Trophoblast cell (in vitro differentiated cells and primary cell): ENCODE data around the gene SLC30A9.
A peak's percentile ranks its signal among the peaks of the same experiment; 100 is the strongest.

ENCODE experiments used
- DNase-seq, 2 donors: peaks; one replicate each; pipeline ENCODE4 v3.0.0-alpha.2; 2016
- H2AFZ ChIP-seq: 2 replicates; pipeline ENCODE4 v1.6.1; 2013; ENCODE audit warnings: low read length, moderate library complexity, mild to moderate bottlenecking; ENCODE audit not compliant: insufficient read depth, poor library complexity
- H2AK5ac ChIP-seq: 2 replicates; pipeline ENCODE4 v1.6.1; 2013; ENCODE audit warnings: mild to moderate bottlenecking, low read length
- H2BK120ac ChIP-seq: 2 replicates; pipeline ENCODE4 v1.6.1; 2013; ENCODE audit warnings: low read length, mild to moderate bottlenecking, moderate library complexity; ENCODE audit not compliant: insufficient read depth, poor library complexity
- H2BK12ac ChIP-seq: 2 replicates; pipeline ENCODE4 v1.6.1; 2013; ENCODE audit warnings: mild to moderate bottlenecking, low read length, moderate library complexity
- H2BK5ac ChIP-seq: 2 replicates; pipeline ENCODE4 v1.6.1; 2013; ENCODE audit warnings: low read length, low read depth, moderate library complexity, mild to moderate bottlenecking; ENCODE audit not compliant: poor library complexity
- H3K14ac ChIP-seq: 2 replicates; pipeline ENCODE4 v1.6.1; 2013; ENCODE audit warnings: mild to moderate bottlenecking, low read length
- H3K18ac ChIP-seq: 2 replicates; pipeline ENCODE4 v1.6.1; 2013; ENCODE audit warnings: mild to moderate bottlenecking, low read length
- H3K23ac ChIP-seq: 2 replicates; pipeline ENCODE4 v1.6.1; 2013; ENCODE audit warnings: low read length
- H3K27ac ChIP-seq: 2 replicates; pipeline ENCODE4 v1.5.1; 2013; ENCODE audit warnings: low read depth, mild to moderate bottlenecking, inconsistent platforms, low read length, moderate library complexity
- H3K27me3 ChIP-seq: 2 replicates; pipeline ENCODE4 v1.6.1; 2013; ENCODE audit warnings: inconsistent platforms, mild to moderate bottlenecking, low read length, moderate library complexity; ENCODE audit not compliant: insufficient read depth
- H3K36me3 ChIP-seq, 2 experiments: 1 replicate in 1 of 2; 2 replicates in 1 of 2; pipeline ENCODE4 v1.6.1; 2013; ENCODE audit warnings: low read length in 2 of 2, mild to moderate bottlenecking in 2 of 2, moderate library complexity in 1 of 2; ENCODE audit not compliant: insufficient read depth in 2 of 2, control insufficient read depth in 1 of 2
- H3K4ac ChIP-seq: 2 replicates; pipeline ENCODE4 v1.6.1; 2013; ENCODE audit warnings: low read depth, mild to moderate bottlenecking, low read length, moderate library complexity
- H3K4me1 ChIP-seq, 2 experiments: 1 replicate in 1 of 2; 2 replicates in 1 of 2; pipeline ENCODE4 v1.6.1; 2013; ENCODE audit warnings: low read length in 2 of 2, mild to moderate bottlenecking in 2 of 2, moderate library complexity in 1 of 2; ENCODE audit not compliant: insufficient read depth in 2 of 2, control insufficient read depth in 1 of 2
- H3K4me2 ChIP-seq: 2 replicates; pipeline ENCODE4 v1.6.1; 2013; ENCODE audit warnings: inconsistent platforms, mild to moderate bottlenecking, low read length, moderate library complexity
- H3K4me3 ChIP-seq: 2 replicates; pipeline ENCODE4 v1.5.1; 2013; ENCODE audit warnings: mild to moderate bottlenecking, low read depth, low read length, inconsistent platforms
- H3K79me1 ChIP-seq: one replicate; pipeline ENCODE4 v1.6.1; 2013; ENCODE audit warnings: low read length
- H3K79me2 ChIP-seq: 2 replicates; pipeline ENCODE4 v1.6.1; 2013; ENCODE audit warnings: low read length, mild to moderate bottlenecking; ENCODE audit not compliant: control insufficient read depth, insufficient read depth, poor library complexity
- H3K9ac ChIP-seq: 2 replicates; pipeline ENCODE4 v1.6.1; 2013; ENCODE audit warnings: mild to moderate bottlenecking, low read length
- H3K9me3 ChIP-seq: 2 replicates; pipeline ENCODE4 v1.6.1; 2013; ENCODE audit warnings: low read depth, mild to moderate bottlenecking, control low read depth, inconsistent platforms, low read length; ENCODE audit not compliant: insufficient read depth
- H4K12ac ChIP-seq: 2 replicates; pipeline ENCODE4 v1.6.1; 2013; ENCODE audit warnings: low read depth, mild to moderate bottlenecking, low read length, moderate library complexity
- H4K8ac ChIP-seq: 2 replicates; pipeline ENCODE4 v1.6.1; 2013; ENCODE audit warnings: low read depth, mild to moderate bottlenecking, low read length, moderate library complexity
- H4K91ac ChIP-seq: one replicate; pipeline ENCODE4 v1.6.1; 2013; ENCODE audit warnings: low read depth, mild to moderate bottlenecking, low read length, moderate library complexity
- WGBS: extraction: QIAGEN DNeasy Blood & Tissue Kit; methylation state at CpG from one replicate; pipeline ENCODE4 v1.1.7; 2013; ENCODE audit warnings: missing lambda C conversion rate; ENCODE audit not compliant: insufficient read length, insufficient coverage; ENCODE audit errors: extremely low coverage; 5-methylcytosine and 5-hydroxymethylcytosine counted together

The SLC30A9 gene

GRCh38 chr4:42018451-42018850 lies 28.1 kb downstream of the SLC30A9 start:
- Histone ChIP-seq H3K18ac (no peak overlapping the region), H3K27ac (no peak overlapping the region), H3K23ac (no peak overlapping the region), H3K36me3 (peaks cover 0 to 5% of the 10 kb centered on the region in 2 experiments), H3K79me2 (no peaks in the 10 kb centered on the region), H3K4me3 (no peak overlapping the region), H2BK12ac (no peak overlapping the region), H3K27me3 (no peaks in the 10 kb centered on the region), H3K79me1 (no peaks in the 10 kb centered on the region), H4K12ac (no peak overlapping the region), H2BK120ac (no peak overlapping the region), H3K9ac (no peak overlapping the region), H4K8ac (no peak overlapping the region), H4K91ac (no peak overlapping the region), H2AK5ac (no peak overlapping the region), H3K14ac (no peak overlapping the region), H2AFZ (no peak overlapping the region), H3K4me2 (no peak overlapping the region), H2BK5ac (no peak overlapping the region), H3K9me3 (no peaks in the 10 kb centered on the region), H3K4me1 (no peaks in the 10 kb centered on the region), H3K4ac (no peak overlapping the region)
- DNase-seq: no peak
- WGBS: no CpG with 5 or more reads among the region's 2 CpGs

DNA sequence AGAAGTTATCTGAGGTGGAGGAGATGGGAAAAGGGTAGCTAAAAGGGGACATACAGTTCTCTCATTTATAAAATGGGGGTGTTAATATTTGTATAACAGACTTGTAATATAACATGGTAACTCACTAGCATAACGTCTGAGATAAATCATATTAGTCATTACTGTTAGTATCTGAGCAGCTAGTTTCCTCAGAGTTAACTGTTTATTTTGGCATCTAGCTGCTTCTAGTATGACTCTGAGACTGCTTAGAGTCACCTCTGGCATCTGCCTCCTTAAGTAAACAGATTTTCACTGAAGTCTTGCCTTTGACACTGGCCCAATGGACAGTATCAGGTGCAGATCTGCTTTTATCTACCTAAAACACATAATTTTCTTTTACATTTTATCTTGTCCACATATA lies 58.1 kb downstream of the SLC30A9 start:
- Histone ChIP-seq H2AK5ac (no peak overlapping the region), H2BK5ac (no peak overlapping the region), H3K36me3 (peaks cover 0 to 3% of the 10 kb centered on the region in 2 experiments), H4K8ac (no peak overlapping the region), H2AFZ (no peak overlapping the region), H3K27ac (no peak overlapping the region), H3K79me2 (no peaks in the 10 kb centered on the region), H3K4ac (no peak overlapping the region), H3K4me2 (no peak overlapping the region), H3K4me3 (no peak overlapping the region), H3K18ac (no peak overlapping the region), H3K27me3 (no peaks in the 10 kb centered on the region), H2BK12ac (no peak overlapping the region), H4K12ac (no peak overlapping the region), H2BK120ac (no peak overlapping the region), H3K14ac (no peak overlapping the region), H4K91ac (no peak overlapping the region), H3K4me1 (no peaks in the 10 kb centered on the region), H3K9me3 (no peaks in the 10 kb centered on the region), H3K79me1 (no peaks in the 10 kb centered on the region), H3K9ac (no peak overlapping the region), H3K23ac (no peak overlapping the region)
- no peak for DNase-seq
- no CpG with 5 or more reads among the region's 1 CpG for WGBS

DNA sequence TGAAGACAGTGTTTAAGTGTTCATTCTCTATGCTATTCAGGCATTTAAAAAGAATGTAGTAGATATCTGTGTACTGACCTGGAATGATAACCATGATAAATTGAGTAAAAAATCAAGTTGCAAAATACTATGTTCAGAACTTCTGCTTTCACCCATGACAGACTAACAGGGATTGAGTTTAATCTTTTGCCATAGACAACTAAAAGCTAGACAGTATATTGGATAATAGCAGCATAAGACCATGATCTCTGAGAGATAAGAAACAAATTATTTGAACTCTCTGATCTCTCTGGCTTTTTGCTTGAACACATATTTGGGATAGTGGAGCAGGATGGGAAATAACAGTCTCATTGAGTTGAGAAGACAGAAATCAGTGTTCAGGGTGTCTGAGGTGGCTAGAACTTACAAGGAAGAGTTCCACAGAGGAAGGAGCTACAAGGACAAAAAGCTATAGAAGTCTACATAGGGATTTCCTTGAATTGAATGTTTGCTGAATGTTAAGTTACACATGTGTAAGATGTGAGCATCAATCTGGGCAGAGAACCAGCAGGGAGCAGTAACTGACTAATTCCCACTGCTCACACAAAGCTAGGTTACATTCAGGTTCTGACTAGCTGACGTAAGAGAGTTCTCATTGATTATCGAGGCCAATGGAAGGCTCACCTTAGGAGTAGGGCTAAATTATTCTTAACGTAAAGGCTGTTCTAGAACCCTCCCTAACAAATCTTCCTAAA lies 60.4 kb downstream of the SLC30A9 start:
- H2AFZ ChIP-seq: no peak overlapping the region
- no peak overlapping the region for H3K4ac ChIP-seq
- peaks cover 0 to 3% of the 10 kb centered on the region in 2 experiments for H3K36me3 ChIP-seq
- no peak overlapping the region for H4K8ac ChIP-seq
- no peaks in the 10 kb centered on the region for H3K9me3 ChIP-seq
- no peak overlapping the region for H2AK5ac ChIP-seq
- H3K23ac ChIP-seq: no peak overlapping the region
- H3K27me3 ChIP-seq: no peaks in the 10 kb centered on the region
- no peak overlapping the region for H3K14ac ChIP-seq
- DNase-seq: no peak
- H3K4me3 ChIP-seq: no peak overlapping the region
- H3K79me1 ChIP-seq: no peaks in the 10 kb centered on the region
- no peak overlapping the region for H2BK12ac ChIP-seq
- H4K12ac ChIP-seq: no peak overlapping the region
- no peak overlapping the region for H4K91ac ChIP-seq
- no peak overlapping the region for H3K18ac ChIP-seq
- no peak overlapping the region for H3K27ac ChIP-seq
- H3K4me1 ChIP-seq: no peaks in the 10 kb centered on the region
- no peak overlapping the region for H2BK120ac ChIP-seq
- no peaks in the 10 kb centered on the region for H3K79me2 ChIP-seq
- no peak overlapping the region for H2BK5ac ChIP-seq
- H3K9ac ChIP-seq: no peak overlapping the region
- no CpG with 5 or more reads among the region's 3 CpGs for WGBS
- no peak overlapping the region for H3K4me2 ChIP-seq

GRCh38 chr4:42066402-42066801 lies 76.1 kb downstream of the SLC30A9 start:
- Histone ChIP-seq H3K18ac (no peak overlapping the region), H3K27me3 (no peaks in the 10 kb centered on the region), H2AFZ (no peak overlapping the region), H3K9me3 (no peaks in the 10 kb centered on the region), H3K4ac (no peak overlapping the region), H4K8ac (no peak overlapping the region), H3K23ac (no peak overlapping the region), H2AK5ac (no peak overlapping the region), H2BK12ac (no peak overlapping the region), H3K79me1 (no peaks in the 10 kb centered on the region), H2BK5ac (no peak overlapping the region), H3K27ac (no peak overlapping the region), H4K91ac (no peak overlapping the region), H3K36me3 (peaks cover 10 to 11% of the 10 kb centered on the region in 2 experiments), H4K12ac (no peak overlapping the region), H3K14ac (no peak overlapping the region), H3K4me2 (no peak overlapping the region), H3K4me1 (no peaks in the 10 kb centered on the region), H3K4me3 (no peak overlapping the region), H3K79me2 (no peaks in the 10 kb centered on the region), H2BK120ac (no peak overlapping the region), H3K9ac (no peak overlapping the region)
- WGBS: no CpG with 5 or more reads among the region's 2 CpGs
- peak in 1 of 2 donors; percentile 54 for DNase-seq
